NCI-H128 (cell line): Measurements from ENCODE around the gene DEGS2.

ENCODE experiments used
- DNase-seq: peaks from one replicate; lab custom pipeline; 2025; ENCODE audit not compliant: unreplicated experiment; lab: John Stamatoyannopoulos, UW

Gene DEGS2

DNA sequence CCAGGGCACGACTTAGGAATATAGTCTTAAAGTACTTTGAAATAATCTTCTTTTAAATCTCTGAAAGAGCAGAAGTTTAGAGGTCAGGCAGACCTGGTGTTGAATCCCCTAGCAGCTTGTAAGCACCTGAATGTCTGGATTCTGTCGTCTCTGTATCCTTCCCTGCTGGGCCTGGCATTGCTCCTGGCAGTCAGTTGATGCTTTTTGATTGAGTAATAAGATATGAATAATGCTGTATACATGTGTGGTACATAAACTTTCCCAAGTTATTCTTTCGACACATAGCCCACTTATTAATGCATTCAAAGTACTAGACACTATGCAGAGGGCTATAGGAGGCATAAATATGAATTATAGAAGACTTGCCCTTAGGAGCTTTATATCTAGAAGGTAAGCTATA is 62.8 kb downstream of the DEGS2 start:
- DNase-seq, result no peak
